DMS 273 (cell line): ENCODE data around the gene RFESD.

Experiments used
- DNase-seq: peaks from one replicate; lab custom pipeline; 2025; ENCODE audit not compliant: unreplicated experiment; lab: John Stamatoyannopoulos, UW

RFESD gene

DNA sequence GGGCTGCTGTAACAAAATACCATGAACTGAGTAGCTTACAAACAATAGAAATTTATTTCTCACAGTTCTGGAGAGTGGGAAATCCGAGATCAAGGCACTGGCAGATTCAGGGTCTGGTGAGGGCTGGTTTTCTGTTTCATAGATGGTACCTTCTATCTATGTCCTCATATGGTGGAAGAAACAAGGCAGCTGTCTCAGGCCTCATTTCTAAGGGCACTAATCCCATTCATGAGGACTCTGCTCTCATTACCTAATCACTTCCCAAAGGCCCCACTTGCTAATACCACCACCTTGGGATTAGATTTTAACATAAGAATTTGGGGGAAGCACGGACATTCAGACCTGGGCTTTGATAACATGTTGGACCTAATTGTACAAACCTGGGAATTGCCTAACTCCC is 13.5 kb downstream of the RFESD start:
- DNase-seq, result no peak

DNA sequence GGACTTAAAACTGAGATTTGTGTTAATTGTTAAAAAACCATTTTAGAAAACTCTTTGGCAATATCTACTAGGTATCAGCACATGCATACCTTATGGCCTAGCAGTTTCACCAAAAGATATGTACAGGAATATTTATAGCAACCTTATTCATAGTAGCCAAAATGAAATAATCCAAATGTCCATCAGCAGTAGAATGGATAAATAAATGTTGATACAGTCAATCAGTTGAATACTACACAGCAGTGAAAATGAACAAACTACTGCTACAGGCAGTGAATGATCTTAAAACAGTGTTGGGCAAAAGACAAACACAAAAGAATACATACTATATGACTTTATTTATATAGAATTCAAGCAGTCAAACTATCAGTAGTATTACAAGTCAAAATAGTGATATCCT is 16.4 kb downstream of the RFESD start:
- DNase-seq, result no peak

DNA sequence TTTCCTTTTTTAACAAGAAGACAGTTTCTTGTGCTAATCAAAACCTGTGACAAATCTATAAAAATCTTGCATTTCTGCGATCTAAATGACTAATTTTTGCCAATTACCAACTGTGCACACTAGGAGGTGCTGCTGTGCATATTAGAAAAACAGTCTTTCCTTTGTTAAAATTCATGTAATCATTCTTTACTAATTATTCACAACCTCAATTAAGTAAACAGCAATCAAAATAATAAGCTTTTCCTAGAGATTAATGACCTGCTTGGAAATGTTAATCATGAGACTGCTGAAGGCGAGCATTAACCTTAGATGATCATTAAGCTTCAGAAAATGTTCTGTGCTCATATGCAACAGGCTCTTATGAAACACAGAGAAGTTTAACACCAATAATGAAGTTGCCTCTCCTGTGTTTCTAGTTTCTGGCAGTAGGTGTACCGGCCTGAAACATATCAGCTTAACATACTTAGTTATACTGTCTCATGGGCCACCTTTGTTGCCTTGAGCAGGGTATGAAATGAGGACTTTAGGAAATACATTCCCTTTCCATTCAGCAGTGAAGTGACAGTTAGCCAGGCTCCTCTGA is 17.7 kb downstream of the RFESD start:
- peak; percentile 56 for DNase-seq

DNA sequence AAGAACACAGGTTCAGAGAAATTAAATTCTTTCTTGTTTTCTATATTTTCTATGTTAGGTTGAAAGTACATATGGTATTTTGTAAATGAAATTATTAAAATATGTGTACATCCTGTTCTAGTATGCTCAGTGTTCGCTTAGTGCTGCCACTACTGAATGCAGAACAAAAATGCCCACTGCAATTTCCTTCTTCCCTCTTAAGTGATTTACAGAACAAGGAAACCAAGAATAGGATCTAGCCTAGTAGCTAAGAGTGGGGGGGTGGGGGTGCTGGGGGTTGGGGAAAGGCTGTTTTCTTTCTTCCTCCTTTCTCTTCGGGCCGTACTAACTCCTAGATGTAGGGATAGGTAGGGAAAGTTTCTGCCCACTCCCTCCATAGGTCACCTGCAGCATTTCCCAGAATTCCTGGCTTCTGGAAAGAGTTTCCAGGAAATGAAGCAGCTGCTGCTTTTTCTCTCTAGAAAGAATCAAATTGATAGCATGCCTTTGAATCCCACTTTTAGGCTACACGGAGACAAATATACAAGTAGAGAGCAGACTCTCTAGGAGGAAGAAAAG is 20.6 kb downstream of the RFESD start:
- no peak for DNase-seq

DNA sequence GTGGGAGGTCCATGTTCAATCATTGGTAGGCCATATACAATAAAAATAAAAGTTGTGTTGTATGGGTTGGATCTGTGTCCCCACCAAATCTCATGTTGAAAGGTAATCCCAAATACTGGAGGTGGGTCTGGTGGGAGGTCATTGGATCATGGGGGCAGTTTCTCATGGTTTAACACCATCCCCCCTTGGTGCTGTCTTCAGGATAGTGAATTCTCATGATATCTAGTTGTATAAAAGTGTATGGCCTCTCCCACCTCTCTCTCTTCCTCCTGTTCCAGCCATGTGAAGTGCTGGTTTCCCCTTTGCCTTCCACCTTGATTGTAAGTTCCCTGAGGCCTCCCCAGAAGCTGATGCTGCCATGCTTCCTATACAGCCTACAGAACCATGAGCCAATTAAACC is 21.1 kb downstream of the RFESD start:
- DNase-seq, result no peak

DNA sequence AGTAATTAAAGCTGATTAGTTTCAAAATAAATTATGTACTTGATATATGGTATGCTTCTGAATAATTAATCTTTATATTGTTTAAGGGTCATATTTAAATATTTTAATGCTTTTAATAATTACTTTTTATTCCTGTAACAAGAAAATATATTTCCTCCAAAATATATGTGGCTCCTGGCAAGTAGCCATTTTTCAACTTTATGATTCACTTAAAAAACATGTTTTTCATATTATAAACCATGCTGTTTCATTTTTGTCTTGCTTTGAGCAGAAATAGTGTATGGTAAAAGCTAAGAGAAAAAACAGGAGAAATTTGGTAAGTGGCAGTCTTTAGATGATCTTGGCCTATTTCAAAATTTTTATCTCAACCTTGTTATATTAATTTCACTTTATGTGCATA is 21.6 kb downstream of the RFESD start:
- DNase-seq, result no peak

DNA sequence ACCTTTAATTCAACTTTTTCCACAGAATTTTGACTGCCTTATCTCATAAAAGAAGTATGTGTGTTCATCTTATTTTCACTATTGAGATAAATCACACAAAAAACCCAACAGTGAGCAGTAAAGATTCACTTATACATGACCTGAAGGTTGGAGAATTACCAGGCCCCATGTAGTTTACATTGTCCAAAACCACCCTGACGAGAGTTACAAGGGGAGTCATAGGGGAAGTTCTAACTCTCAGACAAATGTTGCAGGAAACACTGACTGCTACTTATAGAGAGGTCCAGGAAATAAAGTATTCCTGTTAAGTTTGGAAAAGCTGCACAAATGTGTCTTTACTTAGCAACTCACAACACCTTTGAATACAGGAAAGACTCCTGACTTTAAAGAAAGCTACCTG is 22.2 kb downstream of the RFESD start:
- no peak for DNase-seq

DNA sequence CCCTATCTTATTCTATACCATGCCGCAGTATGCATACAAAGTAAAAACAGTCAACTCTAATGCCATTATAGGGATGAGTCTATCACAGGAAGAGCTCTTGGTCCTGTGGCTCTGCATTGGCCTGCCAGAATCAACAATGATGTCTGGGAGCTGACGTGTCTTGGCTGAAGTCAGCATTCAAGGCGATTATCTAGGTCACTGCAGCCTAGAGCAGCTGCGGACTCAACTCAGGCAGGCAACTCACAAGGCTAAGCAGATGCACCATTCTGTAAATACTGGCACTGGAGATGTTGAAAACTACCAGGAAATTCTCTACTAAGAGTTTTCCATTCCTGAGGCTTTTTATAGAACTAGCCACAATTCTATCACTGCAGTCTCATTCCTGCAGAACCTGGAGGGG is 23.0 kb downstream of the RFESD start:
- no peak for DNase-seq

DNA sequence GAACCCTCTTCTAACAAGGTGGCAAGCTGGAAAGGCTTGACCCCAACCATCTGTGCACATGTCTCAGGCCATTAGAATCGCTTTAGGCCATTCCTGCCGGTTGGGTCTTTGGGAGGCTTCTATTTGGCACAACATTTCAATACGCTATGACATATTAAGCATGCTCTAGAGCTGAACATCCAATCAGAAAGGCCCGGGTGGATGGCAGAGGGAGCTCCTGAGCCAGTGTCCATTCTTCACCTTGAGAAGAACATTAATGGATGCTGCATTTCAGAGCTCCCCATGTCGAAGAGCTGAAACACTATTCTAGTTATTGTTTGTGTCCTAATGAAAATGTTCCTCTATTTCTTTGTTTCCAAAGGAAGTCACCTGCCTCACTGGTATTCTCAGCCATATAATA is 23.4 kb downstream of the RFESD start:
- no peak for DNase-seq

DNA sequence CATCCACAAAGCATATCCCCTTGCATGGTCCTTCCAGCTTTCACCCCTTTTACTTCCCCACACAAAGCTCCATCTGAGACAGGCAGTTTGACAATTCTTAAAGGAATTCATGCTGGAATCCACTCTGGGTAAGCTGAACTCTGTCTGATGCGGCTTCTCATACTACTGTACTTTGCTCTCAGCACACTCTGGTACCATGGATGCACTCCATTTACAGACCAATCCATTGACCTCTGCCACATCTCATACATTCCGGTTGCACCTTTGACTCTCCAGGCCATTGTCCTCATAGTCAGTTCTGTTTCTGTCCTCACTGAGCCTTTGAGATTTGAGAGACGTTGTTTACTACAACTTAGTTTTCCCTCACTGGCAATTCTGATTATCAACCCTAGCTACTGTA is 24.0 kb downstream of the RFESD start:
- no peak for DNase-seq

DNA sequence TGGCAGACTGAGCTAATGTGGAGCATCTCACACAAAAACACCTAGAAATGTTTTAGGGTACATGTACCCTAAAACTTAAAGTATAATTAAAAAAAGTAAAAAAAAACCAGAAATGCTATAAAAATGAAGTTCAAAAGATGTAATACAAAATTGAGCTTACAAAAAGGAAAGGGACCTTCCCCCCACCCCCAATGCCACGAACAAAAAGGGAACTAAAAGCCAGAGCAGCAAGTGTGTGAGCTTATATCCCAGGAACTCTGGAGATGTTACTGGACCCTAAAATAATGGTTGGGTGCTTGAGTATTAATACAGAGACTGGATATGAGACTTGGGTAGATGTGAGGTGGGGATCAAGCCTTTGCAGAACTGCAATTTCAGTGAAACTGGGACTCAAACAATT is 25.2 kb downstream of the RFESD start:
- no peak for DNase-seq

DNA sequence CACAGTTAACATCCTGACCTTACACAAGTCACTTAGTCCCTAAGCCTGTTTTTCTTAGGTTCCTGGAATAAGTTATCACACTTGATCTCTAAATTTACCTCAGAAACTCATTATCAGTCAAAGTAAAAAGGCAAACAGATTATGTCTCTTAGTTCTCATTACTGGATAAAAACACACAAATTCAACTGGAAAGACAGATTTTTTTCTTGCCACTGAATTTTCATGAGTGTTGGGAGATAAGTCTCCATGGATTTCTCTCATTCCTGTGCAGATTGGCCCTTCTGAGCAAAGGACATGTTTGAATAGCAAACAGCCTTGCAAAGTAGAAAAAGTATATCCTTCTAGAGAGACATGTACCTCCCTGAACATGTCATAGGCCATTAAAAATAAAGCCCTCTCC is 26.1 kb downstream of the RFESD start:
- no peak for DNase-seq

DNA sequence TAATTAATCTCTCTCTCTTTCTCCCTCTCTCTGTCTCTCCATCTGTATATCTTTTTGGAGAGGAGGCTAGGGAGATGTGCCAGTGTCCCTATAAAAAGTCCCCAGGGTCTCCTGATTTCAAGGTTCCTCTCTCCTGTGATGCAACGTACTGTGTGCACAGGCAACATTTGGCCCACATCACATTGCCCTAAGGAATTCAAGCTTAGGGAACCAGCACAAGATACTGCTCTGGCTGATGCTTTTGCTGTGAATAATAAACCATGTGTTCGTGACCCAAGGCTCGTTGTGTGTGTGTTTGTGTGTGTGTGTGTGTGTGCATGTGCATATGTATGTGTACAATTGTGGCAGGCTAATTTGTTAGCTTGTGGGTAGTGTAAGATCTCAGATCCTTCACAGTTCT is 26.5 kb downstream of the RFESD start:
- peak; percentile 25 for DNase-seq

DNA sequence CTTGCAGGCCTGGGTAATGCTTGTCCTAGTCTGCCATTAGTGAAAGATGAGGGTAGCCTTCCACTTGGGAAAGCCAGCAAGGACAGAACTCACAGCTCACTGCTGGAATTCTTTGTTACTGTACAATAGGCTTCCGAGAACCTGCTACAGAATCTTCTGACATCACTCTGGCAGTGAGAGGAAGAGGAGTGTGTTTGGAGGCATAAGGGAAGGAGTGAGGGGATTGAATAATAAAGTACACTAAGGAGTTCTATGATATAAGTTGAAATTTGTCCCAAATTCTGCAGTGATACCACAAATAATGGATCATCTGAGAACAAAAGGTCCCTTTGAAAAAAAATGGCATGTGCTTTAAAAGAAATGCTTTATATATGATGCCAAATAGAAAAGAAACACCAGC is 36.3 kb downstream of the RFESD start, which contains the start of gene SPATA9:
SPATA9 (minus strand) TSS at position 101 of the 400 bp plus-strand sequence. CDS start 137 bp downstream, outside the sequence.
- no peak for DNase-seq

DNA sequence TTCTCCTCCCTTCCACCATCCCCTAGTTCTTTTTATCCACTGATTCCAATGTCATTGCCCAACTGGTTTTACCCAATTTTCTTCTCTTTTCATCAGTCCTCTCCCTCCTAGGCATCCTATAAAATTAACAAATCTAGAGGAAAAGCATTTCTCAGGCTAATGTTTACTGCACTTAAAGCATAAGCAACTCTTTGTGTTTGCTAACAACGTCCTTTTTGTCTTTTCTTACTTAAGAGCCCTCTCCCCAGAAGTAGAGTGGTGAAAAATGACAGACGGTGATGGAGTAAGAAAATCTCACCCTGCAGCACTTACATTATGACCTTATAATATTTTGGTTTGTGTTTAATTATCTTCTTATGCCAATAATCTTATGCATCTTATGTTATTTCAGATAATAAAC is 37.8 kb downstream of the RFESD start:
- DNase-seq, result no peak

DNA sequence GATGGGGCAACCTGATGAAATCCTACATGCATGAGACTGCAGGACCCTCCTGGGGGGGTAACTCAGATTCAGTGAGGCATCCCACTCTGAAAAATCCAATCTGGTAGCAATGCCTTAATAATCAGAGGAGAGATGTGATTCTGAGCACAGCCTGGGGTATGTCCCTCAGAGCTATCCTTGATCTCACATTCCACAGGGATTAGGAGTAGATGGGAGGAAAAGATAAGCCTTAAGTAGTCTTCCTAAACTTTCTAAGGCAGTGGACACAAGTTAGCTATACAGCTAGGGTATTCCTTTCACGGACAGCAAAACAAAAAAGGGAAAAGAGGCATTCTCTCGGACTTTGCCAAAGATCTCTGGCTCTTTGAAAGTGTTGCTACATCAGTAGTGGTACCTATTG is 40.1 kb downstream of the RFESD start:
- DNase-seq, result no peak

DNA sequence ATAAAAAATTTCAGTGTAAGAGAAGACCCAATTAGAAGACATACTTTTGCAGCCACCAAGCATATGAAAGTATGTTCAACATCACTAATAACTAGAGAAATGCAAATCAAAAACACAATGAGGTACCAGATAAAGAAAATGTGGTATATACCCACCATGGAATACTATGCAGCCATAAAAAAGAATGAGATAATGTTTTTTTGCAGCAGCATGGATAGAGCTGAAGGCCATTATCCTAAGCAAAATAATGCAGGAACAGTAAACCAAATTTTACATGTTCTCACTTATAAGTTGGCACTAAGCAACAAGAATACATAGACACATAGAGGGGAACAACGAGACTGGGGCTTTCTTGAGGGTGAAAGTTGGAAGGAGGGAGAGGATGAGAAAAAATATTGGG is 43.1 kb downstream of the RFESD start:
- DNase-seq, result no peak

DNA sequence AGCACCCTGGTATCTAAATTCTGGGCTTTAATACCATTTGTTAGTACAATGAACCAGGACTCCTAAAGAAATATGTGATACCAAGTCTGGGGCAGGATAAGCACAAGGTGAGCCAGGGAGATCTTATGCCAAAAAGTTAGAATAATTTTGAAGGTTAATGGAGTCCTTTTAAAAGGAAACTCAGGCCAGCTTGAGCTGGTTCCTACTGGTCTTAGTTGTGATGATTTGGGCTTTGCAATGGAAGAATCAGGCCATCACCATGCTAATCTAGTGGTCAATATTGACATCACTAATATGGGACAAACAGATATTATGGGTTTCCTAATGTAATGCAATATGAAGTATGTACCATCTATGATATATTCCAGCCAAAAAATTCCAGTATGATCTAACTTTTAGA is 43.8 kb downstream of the RFESD start:
- DNase-seq, result no peak

DNA sequence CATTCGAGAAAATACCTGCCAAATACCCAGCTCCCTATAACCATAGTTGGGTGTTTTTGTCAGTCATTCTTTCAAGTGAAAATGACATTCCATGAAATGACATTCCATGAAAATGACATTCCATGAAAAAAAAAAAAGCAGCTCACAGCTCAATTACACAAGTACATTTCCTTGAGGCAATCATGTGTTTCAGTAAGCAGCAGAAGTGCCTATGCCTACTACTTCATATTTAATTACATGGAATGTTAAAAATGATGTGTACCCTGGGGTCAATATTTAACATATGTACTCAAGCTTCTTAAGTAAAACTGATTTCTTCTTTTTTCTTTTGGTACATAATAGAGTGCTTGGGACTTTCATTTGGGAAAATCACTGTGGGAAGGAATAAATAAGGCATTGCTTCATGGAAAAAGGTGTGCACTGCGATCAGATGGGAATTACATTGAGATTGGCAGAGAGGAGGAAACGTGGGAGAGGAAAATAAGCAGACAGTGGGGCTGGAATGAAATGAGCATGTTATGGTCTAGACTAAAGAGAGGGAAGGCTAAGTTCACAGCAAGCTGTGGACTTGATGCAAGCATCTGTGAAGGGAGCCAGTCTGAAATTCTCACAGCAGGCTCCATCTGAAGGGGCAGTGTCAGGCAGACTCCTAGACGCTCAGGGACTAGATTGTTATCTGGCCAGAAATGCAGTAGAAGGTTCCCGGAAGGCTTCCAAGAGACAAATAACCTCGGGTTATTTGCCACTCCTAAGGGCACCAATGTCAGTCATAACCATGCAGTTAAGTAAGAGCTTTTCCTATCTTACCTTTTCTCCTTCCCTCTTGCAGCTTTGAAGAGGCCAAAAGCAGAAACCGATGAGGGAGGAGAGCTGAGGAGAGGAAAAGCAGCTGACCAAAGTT is 51.5 kb downstream of the RFESD start:
- DNase-seq, result peak; percentile 47

DNA sequence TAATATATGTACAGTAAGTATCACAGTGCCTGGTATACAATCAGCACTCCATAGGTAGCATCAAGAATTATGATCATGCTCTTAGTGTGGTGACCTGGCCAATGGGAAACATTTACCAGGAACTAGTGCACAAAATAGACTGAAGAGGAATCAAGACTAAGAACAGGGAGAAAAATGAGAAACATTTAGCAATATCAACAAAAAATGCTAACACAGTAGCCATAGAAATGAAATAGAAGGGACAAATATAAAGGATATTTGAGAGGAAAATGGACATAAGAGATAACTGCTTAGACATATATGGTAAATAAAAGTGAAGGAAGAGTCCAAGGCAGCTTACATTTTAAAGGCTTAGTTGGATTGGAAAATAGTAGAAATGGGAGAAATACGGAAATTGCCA is 52.8 kb downstream of the RFESD start:
- DNase-seq, result no peak

DNA sequence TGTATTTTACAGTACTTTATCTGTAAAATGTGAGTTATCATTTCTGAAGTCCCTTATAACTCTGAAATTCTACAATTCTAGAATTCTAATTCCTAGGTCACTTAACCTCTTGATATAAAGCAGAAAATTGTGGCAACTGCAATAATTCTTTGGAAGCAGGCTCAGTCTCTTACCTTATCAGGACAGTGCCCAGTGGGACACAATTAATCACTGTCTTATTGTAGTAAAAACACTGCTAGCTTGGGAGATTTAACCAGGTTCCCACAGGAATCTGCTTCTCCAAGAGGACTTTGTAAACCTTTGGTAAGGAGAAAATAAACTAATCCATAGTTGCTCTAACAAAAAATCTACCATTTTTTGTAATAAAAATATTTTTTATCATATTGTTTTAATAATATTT is 54.5 kb downstream of the RFESD start:
- no peak for DNase-seq

DNA sequence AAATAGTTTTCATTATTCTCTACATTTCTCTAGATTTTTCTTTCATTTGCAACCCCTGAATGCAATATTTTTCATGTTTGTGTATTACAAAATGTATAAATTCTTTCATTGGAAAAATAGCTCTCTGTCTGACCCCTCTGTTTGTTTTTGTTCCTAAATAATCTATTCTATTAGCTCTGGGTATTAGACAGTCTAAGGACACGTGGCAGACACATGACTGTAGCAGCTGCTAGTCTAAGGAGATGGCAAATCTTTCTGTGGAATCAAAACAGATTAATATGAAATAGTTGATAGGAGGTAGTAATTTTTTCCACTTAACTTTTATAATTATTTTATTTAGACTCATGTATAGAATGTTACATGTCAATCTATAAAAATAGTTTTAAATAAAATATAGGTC is 57.6 kb downstream of the RFESD start:
- DNase-seq, result peak; percentile 18
